ENCODE data around the gene TAF1D. TPM values are rescaled to one million over a fixed set of nuclear protein-coding genes. Genes with fewer than 3 reads are reported as not detected.

Gene TAF1D
- total RNA-seq, 1 donor from 2014 or later = 148 TPM

GRCh38 chr11:93715797-93716396 is 25.4 kb downstream of the TAF1D start:
- DNase-seq (ENCODE audit: extremely low spot score in 2 of 2) = no peak
- H3K4me3 ChIP-seq = no peak overlapping the region
- no peak for TF ChIP-seq POLR2A (IDR thresholded peaks at IDR 0.05)
- TF ChIP-seq CTCF (IDR thresholded peaks at IDR 0.05) = no peak
- TF ChIP-seq POLR2AphosphoS5 (IDR thresholded peaks at IDR 0.05; ENCODE audit: insufficient read depth in 1 of 2, low read depth in 1 of 2) = no peak
- H3K9me3 ChIP-seq = no peaks in the 10 kb centered on the region
- no peaks in the 10 kb centered on the region for H3K27me3 ChIP-seq
- intact Hi-C loops (cut with DNase I) = no loop called here
- H3K4me1 ChIP-seq = no peaks in the 10 kb centered on the region
- no peak overlapping the region for H3K27ac ChIP-seq
- H3K36me3 ChIP-seq = peaks cover 0 to 33% of the 10 kb centered on the region in 2 donors

DNA sequence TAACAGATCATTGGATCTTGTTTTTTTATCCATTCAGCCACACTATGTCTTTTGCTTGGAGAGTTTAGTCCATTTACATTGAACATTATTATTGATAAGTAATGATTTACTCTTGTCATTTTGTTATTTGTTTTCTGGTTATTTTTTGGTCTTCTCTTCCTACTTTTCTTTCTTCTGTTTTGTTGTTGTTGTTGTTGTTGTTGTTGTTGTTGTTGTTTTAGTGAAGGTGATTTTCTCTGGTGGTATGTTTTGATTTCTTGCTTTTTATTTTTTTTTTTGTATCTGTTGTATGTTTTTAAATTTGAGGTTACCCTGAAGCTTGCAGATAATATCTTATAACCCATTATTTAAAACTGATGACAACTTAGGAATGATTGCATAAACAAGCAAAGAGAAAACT is 28.6 kb downstream of the TAF1D start:
- H3K27ac ChIP-seq = no peak overlapping the region
- no peaks in the 10 kb centered on the region for H3K4me1 ChIP-seq
- peaks cover 0 to 51% of the 10 kb centered on the region in 2 donors for H3K36me3 ChIP-seq
- DNase-seq (ENCODE audit: extremely low spot score in 2 of 2) = no peak
- H3K4me3 ChIP-seq = no peak overlapping the region
- no peaks in the 10 kb centered on the region for H3K27me3 ChIP-seq
- intact Hi-C loops (cut with DNase I) = no loop called here
- no peaks in the 10 kb centered on the region for H3K9me3 ChIP-seq
- TF ChIP-seq POLR2A (IDR thresholded peaks at IDR 0.05) = no peak
- no peak for TF ChIP-seq POLR2AphosphoS5 (IDR thresholded peaks at IDR 0.05; ENCODE audit: insufficient read depth in 1 of 2, low read depth in 1 of 2)
- no peak for TF ChIP-seq CTCF (IDR thresholded peaks at IDR 0.05)

GRCh38 chr11:93710239-93710638 is 31.1 kb downstream of the TAF1D start:
- no peaks in the 10 kb centered on the region for H3K9me3 ChIP-seq
- H3K4me3 ChIP-seq = no peak overlapping the region
- H3K27ac ChIP-seq = no peak overlapping the region
- H3K36me3 ChIP-seq = peaks cover 0 to 71% of the 10 kb centered on the region in 2 donors
- intact Hi-C loops (cut with DNase I) = no loop called here
- H3K4me1 ChIP-seq = no peaks in the 10 kb centered on the region
- H3K27me3 ChIP-seq = no peaks in the 10 kb centered on the region
- no peak for DNase-seq (ENCODE audit: extremely low spot score in 2 of 2)
- no peak for TF ChIP-seq CTCF (IDR thresholded peaks at IDR 0.05)
- no peak for TF ChIP-seq POLR2AphosphoS5 (IDR thresholded peaks at IDR 0.05; ENCODE audit: insufficient read depth in 1 of 2, low read depth in 1 of 2)
- TF ChIP-seq POLR2A (IDR thresholded peaks at IDR 0.05) = no peak

- Histone ChIP-seq H3K36me3 (peaks cover 0 to 53% of the 10 kb centered on the region in 2 donors), H3K27ac (no peak overlapping the region), H3K4me1 (no peaks in the 10 kb centered on the region), H3K9me3 (no peaks in the 10 kb centered on the region), H3K27me3 (no peaks in the 10 kb centered on the region), H3K4me3 (no peak overlapping the region)
- intact Hi-C loops (cut with DNase I) = no loop called here
- DNase-seq (ENCODE audit: extremely low spot score in 2 of 2) = no peak
- TF ChIP-seq POLR2A (IDR thresholded peaks at IDR 0.05) = no peak
- TF ChIP-seq POLR2AphosphoS5 (IDR thresholded peaks at IDR 0.05; ENCODE audit: insufficient read depth in 1 of 2, low read depth in 1 of 2) = no peak
- no peak for TF ChIP-seq CTCF (IDR thresholded peaks at IDR 0.05)
Observed at GRCh38 chr11:93704237-93704636, 37.1 kb downstream of the TAF1D start.

- no peak overlapping the region for H3K4me3 ChIP-seq
- no peak overlapping the region for H3K27ac ChIP-seq
- peaks cover 0 to 56% of the 10 kb centered on the region in 2 donors for H3K36me3 ChIP-seq
- no peaks in the 10 kb centered on the region for H3K27me3 ChIP-seq
- DNase-seq (ENCODE audit: extremely low spot score in 2 of 2) = no peak
- H3K4me1 ChIP-seq = no peaks in the 10 kb centered on the region
- no peaks in the 10 kb centered on the region for H3K9me3 ChIP-seq
- no peak for TF ChIP-seq CTCF (IDR thresholded peaks at IDR 0.05)
- no peak for TF ChIP-seq POLR2A (IDR thresholded peaks at IDR 0.05)
- TF ChIP-seq POLR2AphosphoS5 (IDR thresholded peaks at IDR 0.05; ENCODE audit: insufficient read depth in 1 of 2, low read depth in 1 of 2) = no peak
- intact Hi-C loops (cut with DNase I) = no loop called here
Observed at GRCh38 chr11:93700830-93701229, 40.5 kb downstream of the TAF1D start.
